ENCODE results near the gene PAK2. TPM values are rescaled to one million over a fixed set of nuclear protein-coding genes. Genes with fewer than 3 reads are reported as not detected.
A peak's percentile ranks its signal among the peaks of the same experiment; 100 is the strongest.

Gene PAK2
- total and polyA plus RNA-seq, 2 experiments from 2014 or later, result 24.3 to 49.4 TPM

- H2AFZ ChIP-seq, result no peak overlapping the region
- Mint-ChIP-seq H3K4me1 (peaks cover 10% of the 10 kb centered on the region; the same call in 2 of the 3 replicates), H3K27me3 (ENCODE audit: insufficient read depth, low read depth, poor library complexity) (peaks cover 3% of the 10 kb centered on the region), H3K4me3 (no peak overlapping the region), H3K9me3 (peaks cover 17% of the 10 kb centered on the region), H3K27ac (0 out of 2 replicates have a peak overlapping the region, but pooled peaks have one; percentile 2), H3K36me3 (ENCODE audit: low read depth) (peaks cover 56% of the 10 kb centered on the region)
- H3K79me2 ChIP-seq (replicated peaks; ENCODE audit: insufficient read depth), result peaks cover 100% of the 10 kb centered on the region
- H3K4me2 ChIP-seq, result no peak overlapping the region
- ATAC-seq (no peak), DNase-seq (ENCODE audit: low spot score) (no peak)
- H3K27ac ChIP-seq (ENCODE audit: low read depth), result no peak overlapping the region
- H3K4me1 ChIP-seq (ENCODE audit: insufficient read depth), result peaks cover 8% of the 10 kb centered on the region; the same call in 1 of the 2 replicates
- H3K4me3 ChIP-seq, result no peak overlapping the region
- no peaks in the 10 kb centered on the region for H3K9me2 ChIP-seq (ENCODE audit: insufficient read depth)
- TF ChIP-seq ZNF331 (CRISPR knock-in tag; IDR thresholded peaks at IDR 0.05; ENCODE audit: low read depth), result no peak
- TF ChIP-seq, protein P1, sequence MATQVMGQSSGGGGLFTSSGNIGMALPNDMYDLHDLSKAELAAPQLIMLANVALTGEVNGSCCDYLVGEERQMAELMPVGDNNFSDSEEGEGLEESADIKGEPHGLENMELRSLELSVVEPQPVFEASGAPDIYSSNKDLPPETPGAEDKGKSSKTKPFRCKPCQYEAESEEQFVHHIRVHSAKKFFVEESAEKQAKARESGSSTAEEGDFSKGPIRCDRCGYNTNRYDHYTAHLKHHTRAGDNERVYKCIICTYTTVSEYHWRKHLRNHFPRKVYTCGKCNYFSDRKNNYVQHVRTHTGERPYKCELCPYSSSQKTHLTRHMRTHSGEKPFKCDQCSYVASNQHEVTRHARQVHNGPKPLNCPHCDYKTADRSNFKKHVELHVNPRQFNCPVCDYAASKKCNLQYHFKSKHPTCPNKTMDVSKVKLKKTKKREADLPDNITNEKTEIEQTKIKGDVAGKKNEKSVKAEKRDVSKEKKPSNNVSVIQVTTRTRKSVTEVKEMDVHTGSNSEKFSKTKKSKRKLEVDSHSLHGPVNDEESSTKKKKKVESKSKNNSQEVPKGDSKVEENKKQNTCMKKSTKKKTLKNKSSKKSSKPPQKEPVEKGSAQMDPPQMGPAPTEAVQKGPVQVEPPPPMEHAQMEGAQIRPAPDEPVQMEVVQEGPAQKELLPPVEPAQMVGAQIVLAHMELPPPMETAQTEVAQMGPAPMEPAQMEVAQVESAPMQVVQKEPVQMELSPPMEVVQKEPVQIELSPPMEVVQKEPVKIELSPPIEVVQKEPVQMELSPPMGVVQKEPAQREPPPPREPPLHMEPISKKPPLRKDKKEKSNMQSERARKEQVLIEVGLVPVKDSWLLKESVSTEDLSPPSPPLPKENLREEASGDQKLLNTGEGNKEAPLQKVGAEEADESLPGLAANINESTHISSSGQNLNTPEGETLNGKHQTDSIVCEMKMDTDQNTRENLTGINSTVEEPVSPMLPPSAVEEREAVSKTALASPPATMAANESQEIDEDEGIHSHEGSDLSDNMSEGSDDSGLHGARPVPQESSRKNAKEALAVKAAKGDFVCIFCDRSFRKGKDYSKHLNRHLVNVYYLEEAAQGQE (IDR thresholded peaks at IDR 0.05; ENCODE audit: unreplicated experiment), result no peak
- no peak for TF ChIP-seq CREB1 (CRISPR knock-in tag; IDR thresholded peaks at IDR 0.05; ENCODE audit: low read depth)
- no peak for TF ChIP-seq EZH2phosphoT487 (IDR thresholded peaks at IDR 0.05; ENCODE audit: unreplicated experiment)
- TF ChIP-seq STAT1 (IDR thresholded peaks at IDR 0.05; ENCODE audit: unreplicated experiment), result no peak
- no peak for TF ChIP-seq CTCF (conservative IDR thresholded peaks at IDR 0.05; ENCODE audit: low read depth in 2 of 2)
- TF ChIP-seq EZH2 (IDR thresholded peaks at IDR 0.05; ENCODE audit: low read depth, unreplicated experiment), result no peak
- TF ChIP-seq JUNB (IDR thresholded peaks at IDR 0.05; ENCODE audit: unreplicated experiment), result no peak
- no peak for TF ChIP-seq NANOG (IDR thresholded peaks at IDR 0.05; ENCODE audit: borderline replicate concordance)
- no peak for TF ChIP-seq ZNF462 (CRISPR knock-in tag; IDR thresholded peaks at IDR 0.05)
- TF ChIP-seq POLR2AphosphoS5 (IDR thresholded peaks at IDR 0.05; ENCODE audit: low read depth), result no peak
- TF ChIP-seq, protein P2, sequence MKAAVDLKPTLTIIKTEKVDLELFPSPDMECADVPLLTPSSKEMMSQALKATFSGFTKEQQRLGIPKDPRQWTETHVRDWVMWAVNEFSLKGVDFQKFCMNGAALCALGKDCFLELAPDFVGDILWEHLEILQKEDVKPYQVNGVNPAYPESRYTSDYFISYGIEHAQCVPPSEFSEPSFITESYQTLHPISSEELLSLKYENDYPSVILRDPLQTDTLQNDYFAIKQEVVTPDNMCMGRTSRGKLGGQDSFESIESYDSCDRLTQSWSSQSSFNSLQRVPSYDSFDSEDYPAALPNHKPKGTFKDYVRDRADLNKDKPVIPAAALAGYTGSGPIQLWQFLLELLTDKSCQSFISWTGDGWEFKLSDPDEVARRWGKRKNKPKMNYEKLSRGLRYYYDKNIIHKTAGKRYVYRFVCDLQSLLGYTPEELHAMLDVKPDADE (IDR thresholded peaks at IDR 0.05), result no peak
- TF ChIP-seq ZNF114 (CRISPR knock-in tag; IDR thresholded peaks at IDR 0.05), result no peak
- peaks cover 26% of the 10 kb centered on the region for H4K20me1 ChIP-seq (replicated peaks; ENCODE audit: insufficient read depth)
- H3K36me3 ChIP-seq (ENCODE audit: insufficient read depth), result peaks cover 14% of the 10 kb centered on the region; the same call in 1 of the 2 replicates
- no peaks in the 10 kb centered on the region for H3F3A ChIP-seq (replicated peaks; ENCODE audit: low read depth)
- H3K27me3 ChIP-seq (ENCODE audit: insufficient read depth), result no peaks in the 10 kb centered on the region
Observed at GRCh38 chr3:196778755-196779154, 39.1 kb downstream of the PAK2 start.

Measured in GM23338 (cell line).